Measurements from ENCODE around the gene TEX10.
"Not testable (repeated sequence)": the region's sequence is repeated elsewhere in the genome, so short reads cannot be mapped to it uniquely, and the experiment has no call there.

TEX10 gene

GRCh38 chr9:100350188-100350587 lies 2.6 kb downstream of the TEX10 start:
- no peak for TF ChIP-seq ZFX (IDR thresholded peaks at IDR 0.05)
- no peak for TF ChIP-seq CTCF (conservative IDR thresholded peaks at IDR 0.05)
- H3K27ac ChIP-seq, result no peak overlapping the region

GRCh38 chr9:100346836-100347235 lies 5.9 kb downstream of the TEX10 start:
- TF ChIP-seq CTCF (conservative IDR thresholded peaks at IDR 0.05) (no peak), ZFX (IDR thresholded peaks at IDR 0.05) (no peak)
- no peak overlapping the region for H3K27ac ChIP-seq

- TF ChIP-seq CTCF (conservative IDR thresholded peaks at IDR 0.05) (no peak), ZFX (IDR thresholded peaks at IDR 0.05) (no peak)
- H3K27ac ChIP-seq, result no peak overlapping the region
These were observed 10.9 kb downstream of the TEX10 start for GRCh38 chr9:100341889-100342288.

GRCh38 chr9:100340224-100340623 lies 12.5 kb downstream of the TEX10 start:
- no peak overlapping the region for H3K27ac ChIP-seq
- TF ChIP-seq ZFX (IDR thresholded peaks at IDR 0.05) (no peak), CTCF (conservative IDR thresholded peaks at IDR 0.05) (no peak)

GRCh38 chr9:100338736-100339135 lies 14.0 kb downstream of the TEX10 start:
- not testable (repeated sequence) for H3K27ac ChIP-seq

GRCh38 chr9:100324594-100325200 lies 28.0 kb downstream of the TEX10 start:
- TF ChIP-seq CTCF (conservative IDR thresholded peaks at IDR 0.05) (peak; percentile 79), ZFX (IDR thresholded peaks at IDR 0.05) (no peak)
- no peak overlapping the region for H3K27ac ChIP-seq

GRCh38 chr9:100322954-100323536 lies 29.7 kb downstream of the TEX10 start:
- H3K27ac ChIP-seq, result no peak overlapping the region
- TF ChIP-seq CTCF (conservative IDR thresholded peaks at IDR 0.05) (peak; percentile 89), ZFX (IDR thresholded peaks at IDR 0.05) (no peak)

- no peak overlapping the region for H3K27ac ChIP-seq
- no peak for TF ChIP-seq CTCF (conservative IDR thresholded peaks at IDR 0.05)
- no peak for TF ChIP-seq ZFX (IDR thresholded peaks at IDR 0.05)
These were observed 35.0 kb downstream of the TEX10 start for GRCh38 chr9:100317706-100318105.

All from C4-2B (cell line).